OCI-LY3 (cell line): ENCODE measurements around the gene A3GALT2.

Experiments
- EZH2phosphoT487 ChIP-seq: fragments of 200-600 bp; shearing (Covaris generic); IDR thresholded peaks from 2 replicates; pipeline ENCODE4 v1.6.1; 2018; ENCODE audit warnings: antibody characterized with exemption, mixed run types, low read depth
- TF ChIP-seq, protein P1 (sequence below): fragments of 200-600, 300-600 bp; sonication (generic); IDR thresholded peaks from 2 replicates; pipeline ENCODE4 v1.5.1; 2014; ENCODE audit warnings: antibody characterized with exemption, low read length, low read depth

DNA sequence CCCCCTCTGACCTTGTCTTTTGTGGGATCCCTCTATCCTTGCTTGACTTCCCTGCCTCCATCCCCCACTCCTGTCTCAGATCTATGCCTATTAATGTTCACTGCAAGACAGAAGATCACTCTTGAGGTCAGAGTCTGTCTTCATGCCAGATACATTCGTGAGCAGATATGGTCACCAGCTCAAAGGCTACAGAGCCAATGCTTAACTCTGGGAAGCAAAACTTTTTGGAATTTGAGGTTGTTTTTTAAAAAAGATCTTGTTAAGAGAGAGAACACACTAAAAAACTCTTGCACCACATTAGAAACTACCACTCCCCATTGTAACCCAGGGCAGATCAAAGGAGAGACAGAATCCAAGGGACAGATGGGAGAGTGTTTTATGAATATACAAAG is 17.1 kb upstream of the A3GALT2 start:
- TF ChIP-seq, protein P1, sequence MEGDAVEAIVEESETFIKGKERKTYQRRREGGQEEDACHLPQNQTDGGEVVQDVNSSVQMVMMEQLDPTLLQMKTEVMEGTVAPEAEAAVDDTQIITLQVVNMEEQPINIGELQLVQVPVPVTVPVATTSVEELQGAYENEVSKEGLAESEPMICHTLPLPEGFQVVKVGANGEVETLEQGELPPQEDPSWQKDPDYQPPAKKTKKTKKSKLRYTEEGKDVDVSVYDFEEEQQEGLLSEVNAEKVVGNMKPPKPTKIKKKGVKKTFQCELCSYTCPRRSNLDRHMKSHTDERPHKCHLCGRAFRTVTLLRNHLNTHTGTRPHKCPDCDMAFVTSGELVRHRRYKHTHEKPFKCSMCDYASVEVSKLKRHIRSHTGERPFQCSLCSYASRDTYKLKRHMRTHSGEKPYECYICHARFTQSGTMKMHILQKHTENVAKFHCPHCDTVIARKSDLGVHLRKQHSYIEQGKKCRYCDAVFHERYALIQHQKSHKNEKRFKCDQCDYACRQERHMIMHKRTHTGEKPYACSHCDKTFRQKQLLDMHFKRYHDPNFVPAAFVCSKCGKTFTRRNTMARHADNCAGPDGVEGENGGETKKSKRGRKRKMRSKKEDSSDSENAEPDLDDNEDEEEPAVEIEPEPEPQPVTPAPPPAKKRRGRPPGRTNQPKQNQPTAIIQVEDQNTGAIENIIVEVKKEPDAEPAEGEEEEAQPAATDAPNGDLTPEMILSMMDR, result no peak
- TF ChIP-seq EZH2phosphoT487, result no peak
